OCI-LY3 (cell line): Measurements from ENCODE around the gene NOVA1.

ENCODE experiments used
- H2AFZ ChIP-seq: fragments of 200-600, 300-600 bp; shearing (Covaris generic); 2 replicates; pipeline ENCODE4 v1.6.0; 2014; ENCODE audit warnings: antibody characterized with exemption, low read depth, low read length
- H3K27ac ChIP-seq: fragments of 200-600, 300-600 bp; sonication (generic); 2 replicates; pipeline ENCODE4 v1.5.1; 2014; ENCODE audit warnings: mild to moderate bottlenecking, low read length, moderate library complexity, mixed read lengths
- H3K27me3 ChIP-seq: fragments of 200-600, 300-600 bp; sonication (generic); 2 replicates; pipeline ENCODE4 v1.6.1; 2014; ENCODE audit warnings: low read depth, low read length, mixed read lengths
- H3K36me3 ChIP-seq: fragments of 200-600, 300-600 bp; sonication (generic); replicated peaks from 2 replicates; pipeline ENCODE3; 2014; ENCODE audit warnings: low read depth, low read length, mixed read lengths
- H3K4me1 ChIP-seq: fragments of 300-600, 200-600 bp; sonication (generic); 2 replicates; pipeline ENCODE4 v1.6.1; 2014; ENCODE audit warnings: low read length, mixed read lengths
- H3K4me2 ChIP-seq: fragments of 200-600, 300-600 bp; sonication (generic); 2 replicates; pipeline ENCODE4 v1.6.1; 2014; ENCODE audit warnings: low read length, mixed read lengths
- H3K4me3 ChIP-seq: fragments of 300-600, 200-600 bp; sonication (generic); 2 replicates; pipeline ENCODE4 v1.5.1; 2014; ENCODE audit warnings: antibody characterized with exemption, mild to moderate bottlenecking, low read length, moderate library complexity
- H3K79me2 ChIP-seq: fragments of 300-600, 200-600 bp; shearing (Covaris generic); 2 replicates; pipeline ENCODE4 v1.6.1; 2014; ENCODE audit warnings: mild to moderate bottlenecking, low read length, mixed read lengths
- H3K9ac ChIP-seq: fragments of 300-600, 200-600 bp; shearing (Covaris generic); 2 replicates; pipeline ENCODE4 v1.6.0; 2014; ENCODE audit warnings: mild to moderate bottlenecking, low read length, moderate library complexity
- H3K9me3 ChIP-seq: fragments of 200-600, 300-600 bp; shearing (Covaris generic); 2 replicates; pipeline ENCODE4 v1.6.1; 2014; ENCODE audit warnings: low read length, mixed read lengths; ENCODE audit not compliant: insufficient read depth
- H4K20me1 ChIP-seq: fragments of 200-600, 300-600 bp; sonication (generic); 2 replicates; pipeline ENCODE4 v1.6.1; 2016; ENCODE audit warnings: low read length, mixed read lengths; ENCODE audit not compliant: insufficient read depth
- EZH2phosphoT487 ChIP-seq: fragments of 200-600 bp; shearing (Covaris generic); IDR thresholded peaks from 2 replicates; pipeline ENCODE4 v1.6.1; 2018; ENCODE audit warnings: antibody characterized with exemption, mixed run types, low read depth
- TF ChIP-seq, protein P1 (sequence below): fragments of 200-600, 300-600 bp; sonication (generic); IDR thresholded peaks from 2 replicates; pipeline ENCODE4 v1.5.1; 2014; ENCODE audit warnings: antibody characterized with exemption, low read length, low read depth

Gene NOVA1

DNA sequence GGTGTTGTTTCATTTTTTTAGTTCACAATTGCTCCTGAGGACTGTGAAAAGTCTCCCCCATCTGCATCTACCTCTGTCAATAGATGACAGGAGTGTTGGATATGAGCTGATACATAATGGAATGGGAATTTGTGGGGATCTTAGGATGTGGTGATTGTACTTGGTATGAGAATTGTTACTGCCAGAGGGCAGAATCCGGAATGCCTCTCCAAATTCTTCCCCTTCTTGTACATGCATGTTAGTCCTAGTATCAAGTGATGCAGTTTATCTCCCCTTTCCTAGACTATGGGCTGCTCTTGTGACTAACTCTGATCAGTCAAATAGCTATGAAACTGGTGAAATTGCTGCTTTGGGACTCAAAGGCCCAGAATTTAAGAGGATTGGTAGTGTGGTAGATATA lies 24.8 kb upstream of the NOVA1 start:
- Histone ChIP-seq H2AFZ (no peak overlapping the region), H3K9ac (no peak overlapping the region), H3K4me3 (no peak overlapping the region), H3K9me3 (no peaks in the 10 kb centered on the region), H4K20me1 (no peaks in the 10 kb centered on the region), H3K4me1 (no peaks in the 10 kb centered on the region), H3K4me2 (no peak overlapping the region), H3K27me3 (no peaks in the 10 kb centered on the region), H3K79me2 (no peaks in the 10 kb centered on the region), H3K36me3 (no peaks in the 10 kb centered on the region), H3K27ac (no peak overlapping the region)
- TF ChIP-seq, protein P1, sequence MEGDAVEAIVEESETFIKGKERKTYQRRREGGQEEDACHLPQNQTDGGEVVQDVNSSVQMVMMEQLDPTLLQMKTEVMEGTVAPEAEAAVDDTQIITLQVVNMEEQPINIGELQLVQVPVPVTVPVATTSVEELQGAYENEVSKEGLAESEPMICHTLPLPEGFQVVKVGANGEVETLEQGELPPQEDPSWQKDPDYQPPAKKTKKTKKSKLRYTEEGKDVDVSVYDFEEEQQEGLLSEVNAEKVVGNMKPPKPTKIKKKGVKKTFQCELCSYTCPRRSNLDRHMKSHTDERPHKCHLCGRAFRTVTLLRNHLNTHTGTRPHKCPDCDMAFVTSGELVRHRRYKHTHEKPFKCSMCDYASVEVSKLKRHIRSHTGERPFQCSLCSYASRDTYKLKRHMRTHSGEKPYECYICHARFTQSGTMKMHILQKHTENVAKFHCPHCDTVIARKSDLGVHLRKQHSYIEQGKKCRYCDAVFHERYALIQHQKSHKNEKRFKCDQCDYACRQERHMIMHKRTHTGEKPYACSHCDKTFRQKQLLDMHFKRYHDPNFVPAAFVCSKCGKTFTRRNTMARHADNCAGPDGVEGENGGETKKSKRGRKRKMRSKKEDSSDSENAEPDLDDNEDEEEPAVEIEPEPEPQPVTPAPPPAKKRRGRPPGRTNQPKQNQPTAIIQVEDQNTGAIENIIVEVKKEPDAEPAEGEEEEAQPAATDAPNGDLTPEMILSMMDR = no peak
- TF ChIP-seq EZH2phosphoT487 = no peak

DNA sequence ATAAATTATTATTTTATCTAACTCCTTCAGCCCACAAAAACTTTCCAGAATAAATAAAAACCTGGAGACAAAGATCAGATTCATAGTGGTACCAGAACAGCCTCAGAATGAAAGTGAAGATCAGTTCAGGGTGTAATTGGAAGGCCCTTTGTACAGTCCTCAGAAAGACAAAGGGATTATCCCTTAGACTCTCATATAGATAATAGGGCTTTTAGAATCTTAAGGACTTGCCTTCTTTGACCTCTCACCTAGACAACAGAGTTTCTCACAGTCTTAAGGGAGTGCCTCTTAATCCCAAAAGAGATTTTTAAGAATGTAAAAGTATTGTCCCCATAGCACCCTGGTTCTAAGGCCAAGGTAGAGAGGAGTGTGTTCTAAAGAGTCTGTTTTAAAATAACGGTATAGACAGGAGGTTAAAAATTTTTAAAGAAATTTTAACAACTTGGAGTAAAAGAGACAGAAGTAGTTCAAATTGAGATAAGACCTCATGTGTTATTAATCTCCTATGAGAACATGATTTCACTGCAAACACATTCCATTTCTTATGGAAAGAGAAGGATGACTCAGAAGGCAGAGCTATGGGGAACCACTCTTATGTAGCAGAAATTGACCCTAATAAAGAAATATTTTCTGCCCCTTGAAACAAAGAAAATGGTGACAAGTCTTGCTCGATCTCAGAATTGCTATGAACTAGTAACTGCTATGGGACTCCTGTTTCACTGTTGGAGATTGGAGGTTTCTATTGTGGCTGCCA lies 24.2 kb upstream of the NOVA1 start:
- TF ChIP-seq, protein P1 = no peak
- no peak for TF ChIP-seq EZH2phosphoT487
- Histone ChIP-seq H4K20me1 (no peaks in the 10 kb centered on the region), H3K4me1 (no peaks in the 10 kb centered on the region), H3K27me3 (no peaks in the 10 kb centered on the region), H2AFZ (no peak overlapping the region), H3K79me2 (no peaks in the 10 kb centered on the region), H3K36me3 (no peaks in the 10 kb centered on the region), H3K27ac (no peak overlapping the region), H3K4me3 (no peak overlapping the region), H3K4me2 (no peak overlapping the region), H3K9me3 (no peaks in the 10 kb centered on the region), H3K9ac (no peak overlapping the region)

DNA sequence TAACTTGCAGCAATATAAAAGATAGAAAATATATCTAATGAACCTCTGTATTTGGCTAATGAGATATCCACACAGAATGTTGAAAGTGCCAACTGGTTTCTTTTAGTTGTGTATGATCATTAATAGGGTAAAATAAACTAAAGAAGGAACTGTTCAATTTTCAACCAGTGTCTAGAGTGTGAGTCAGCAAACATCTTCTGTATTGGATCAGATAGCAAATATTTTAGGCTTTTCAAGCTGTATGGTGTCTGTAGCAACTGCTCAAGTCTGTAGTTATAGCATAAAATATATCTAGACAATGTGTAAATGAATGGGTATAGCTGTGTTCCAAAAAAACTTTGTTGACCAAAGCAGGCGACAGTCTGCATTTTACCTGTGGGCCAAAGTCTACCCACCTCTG lies 23.5 kb upstream of the NOVA1 start:
- Histone ChIP-seq H3K9ac (no peak overlapping the region), H3K27ac (no peak overlapping the region), H2AFZ (no peak overlapping the region), H4K20me1 (no peaks in the 10 kb centered on the region), H3K4me2 (no peak overlapping the region), H3K4me3 (no peak overlapping the region), H3K36me3 (no peaks in the 10 kb centered on the region), H3K27me3 (no peaks in the 10 kb centered on the region), H3K4me1 (no peaks in the 10 kb centered on the region), H3K9me3 (no peaks in the 10 kb centered on the region), H3K79me2 (no peaks in the 10 kb centered on the region)
- TF ChIP-seq, protein P1 = no peak
- TF ChIP-seq EZH2phosphoT487 = no peak

DNA sequence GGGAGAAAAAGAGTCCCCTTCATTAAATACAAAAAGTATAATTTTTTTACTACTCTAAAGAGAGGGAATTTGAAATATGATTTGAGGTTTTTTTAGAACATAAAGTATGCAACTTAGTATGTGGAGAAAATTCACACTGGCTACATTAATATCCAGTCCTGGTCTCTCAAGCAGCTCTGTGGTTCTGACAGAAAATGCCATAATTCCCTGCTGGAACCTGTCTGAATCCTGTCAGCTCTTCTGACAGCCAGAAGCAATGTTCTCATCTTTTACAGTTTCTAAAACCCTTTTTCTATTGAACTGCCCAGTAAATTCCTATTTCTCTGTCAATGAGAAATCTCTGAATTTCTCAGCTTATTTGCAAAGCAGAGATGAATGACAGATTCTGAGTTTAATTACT lies 13.4 kb upstream of the NOVA1 start:
- H2AFZ ChIP-seq = no peak overlapping the region
- no peaks in the 10 kb centered on the region for H3K27me3 ChIP-seq
- no peaks in the 10 kb centered on the region for H3K9me3 ChIP-seq
- no peaks in the 10 kb centered on the region for H4K20me1 ChIP-seq
- no peaks in the 10 kb centered on the region for H3K79me2 ChIP-seq
- H3K9ac ChIP-seq = no peak overlapping the region
- H3K36me3 ChIP-seq = no peaks in the 10 kb centered on the region
- no peaks in the 10 kb centered on the region for H3K4me1 ChIP-seq
- no peak overlapping the region for H3K4me2 ChIP-seq
- H3K4me3 ChIP-seq = no peak overlapping the region
- H3K27ac ChIP-seq = no peak overlapping the region
- TF ChIP-seq, protein P1 = no peak
- no peak for TF ChIP-seq EZH2phosphoT487
